Smooth muscle cell of the umbilical artery (primary cell): Measurements from ENCODE around the gene NPPA. TPM values are rescaled to one million over a fixed set of nuclear protein-coding genes. Genes with fewer than 3 reads are reported as not detected.

ENCODE experiments used
- total RNA-seq: library from RNA; depleted of rRNA; stranded (reverse); fragments of >200 nt; gene quantifications from 2 replicates; pipeline ENCODE4 v1.2.3, GENCODE V29; 2014

The NPPA gene
- total RNA-seq: not detected in 2 replicates

GRCh38 chr1:11847667-11848372 lies at the start of gene NPPA:
Gene NPPA, minus strand, starts transcription at chr1:11847783. Its CDS starts 99 bp downstream, at chr1:11847684.

GRCh38 chr1:11858613-11858967 lies 11.0 kb upstream of the NPPA start, which contains the start of gene NPPB:
Gene NPPB, minus strand, starts transcription at chr1:11858945. Its CDS starts 112 bp downstream, at chr1:11858833.

GRCh38 chr1:11805422-11806306 lies 41.9 kb downstream of the NPPA start, which contains the start of the genes CLCN6 and MTHFR:
Gene CLCN6, plus strand, starts transcription at chr1:11806191. Its CDS starts 72 bp downstream, at chr1:11806263.
Gene MTHFR, minus strand, starts transcription at chr1:11805964. Its CDS starts 2,848 bp downstream, at chr1:11803116.

Other genes with a start within 250 kb of the NPPA start
- 1.6 and 3.6 TPM in 2 replicates for gene FBXO2, start 193.4 kb downstream of the NPPA start, total RNA-seq
- 7.1 and 12.2 TPM in 2 replicates for gene FBXO44, start 192.9 kb downstream of the NPPA start, total RNA-seq
- gene FBXO6, start 183.6 kb downstream of the NPPA start, total RNA-seq: 3.3 and 5.9 TPM in 2 replicates
- gene MAD2L2, start 166.6 kb downstream of the NPPA start, total RNA-seq: 26.7 and 38.0 TPM in 2 replicates
- gene DRAXIN, start 156.1 kb downstream of the NPPA start, total RNA-seq: under 0.01 and 1.2 TPM in 2 replicates
- gene AGTRAP, start 111.6 kb downstream of the NPPA start, total RNA-seq: 37.6 and 58.2 TPM in 2 replicates
- gene C1orf167, start 85.6 kb downstream of the NPPA start, total RNA-seq: not detected in 2 replicates
- 19.6 and 22.3 TPM in 2 replicates for gene MTHFR, start 41.8 kb downstream of the NPPA start, total RNA-seq
- 11.0 and 16.0 TPM in 2 replicates for gene CLCN6, start 41.6 kb downstream of the NPPA start, total RNA-seq
- gene NPPB, start 11.2 kb upstream of the NPPA start, total RNA-seq: 12.8 and 19.7 TPM in 2 replicates
- gene KIAA2013, start 78.6 kb upstream of the NPPA start, total RNA-seq: 96.2 and 122 TPM in 2 replicates
- gene PLOD1, start 86.9 kb upstream of the NPPA start, total RNA-seq: 1,035 and 1,503 TPM in 2 replicates
- gene MFN2, start 132.7 kb upstream of the NPPA start, total RNA-seq: 54.9 and 79.9 TPM in 2 replicates
- 24.1 and 27.0 TPM in 2 replicates for gene MIIP, start 171.7 kb upstream of the NPPA start, total RNA-seq
- gene TNFRSF8, start 215.5 kb upstream of the NPPA start, total RNA-seq: 0.60 TPM in 1 of 2 replicates, not detected in the other